ENCODE results near the gene TBC1D5.
"Not testable (repeated sequence)": the region's sequence is repeated elsewhere in the genome, so short reads cannot be mapped to it uniquely, and the experiment has no call there.

- TF ChIP-seq POLR2A, POLR2AphosphoS5, POU2F2 (IDR thresholded peaks at IDR 0.05; ENCODE audit: low read depth, low read length): not testable (repeated sequence)
Measured at GRCh38 chr3:17780369-17780768, 37.9 kb upstream of the TBC1D5 start.
